ENCODE measurements around the gene MAML3.

MAML3 gene

GRCh38 chr4:139921429-139922184 lies 232.4 kb downstream of the MAML3 start:
- no peak for DNase-seq (ENCODE audit: low read depth in 2 of 2)

GRCh38 chr4:139920486-139921002 lies 233.4 kb downstream of the MAML3 start:
- no peak for DNase-seq (ENCODE audit: low read depth in 2 of 2)

- DNase-seq (ENCODE audit: low read depth in 2 of 2), result no peak
These were observed 234.5 kb downstream of the MAML3 start for GRCh38 chr4:139919521-139919920.

GRCh38 chr4:139919004-139919403 lies 235.0 kb downstream of the MAML3 start:
- no peak for DNase-seq (ENCODE audit: low read depth in 2 of 2)

GRCh38 chr4:139918591-139918990 lies 235.4 kb downstream of the MAML3 start:
- no peak for DNase-seq (ENCODE audit: low read depth in 2 of 2)

- DNase-seq (ENCODE audit: low read depth in 2 of 2), result no peak
These were observed 236.1 kb downstream of the MAML3 start for GRCh38 chr4:139917896-139918295.

- DNase-seq (ENCODE audit: low read depth in 2 of 2), result no peak
These were observed 237.9 kb downstream of the MAML3 start for GRCh38 chr4:139916041-139916440.

- no peak for DNase-seq (ENCODE audit: low read depth in 2 of 2)
These were observed 238.9 kb downstream of the MAML3 start for GRCh38 chr4:139915037-139915436.

- no peak for DNase-seq (ENCODE audit: low read depth in 2 of 2)
These were observed 239.9 kb downstream of the MAML3 start for GRCh38 chr4:139913995-139914598.

- no peak for DNase-seq (ENCODE audit: low read depth in 2 of 2)
These were observed 240.5 kb downstream of the MAML3 start for GRCh38 chr4:139913398-139913990.

GRCh38 chr4:139912445-139912844 lies 241.5 kb downstream of the MAML3 start:
- DNase-seq (ENCODE audit: low read depth in 2 of 2), result no peak

- DNase-seq (ENCODE audit: low read depth in 2 of 2), result no peak
These were observed 243.9 kb downstream of the MAML3 start for GRCh38 chr4:139910106-139910505.

- DNase-seq (ENCODE audit: low read depth in 2 of 2), result no peak
These were observed 245.1 kb downstream of the MAML3 start for GRCh38 chr4:139908636-139909437.

- DNase-seq (ENCODE audit: low read depth in 2 of 2), result no peak
These were observed 246.8 kb downstream of the MAML3 start for GRCh38 chr4:139907001-139907809.

GRCh38 chr4:139905489-139905888 lies 248.5 kb downstream of the MAML3 start:
- DNase-seq (ENCODE audit: low read depth in 2 of 2), result no peak

- DNase-seq (ENCODE audit: low read depth in 2 of 2), result no peak
These were observed 249.6 kb downstream of the MAML3 start for GRCh38 chr4:139904406-139904805.

GRCh38 chr4:139903845-139904244 lies 250.1 kb downstream of the MAML3 start:
- DNase-seq (ENCODE audit: low read depth in 2 of 2), result no peak

- no peak for DNase-seq (ENCODE audit: low read depth in 2 of 2)
These were observed 251.4 kb downstream of the MAML3 start for GRCh38 chr4:139902321-139903320.

- DNase-seq (ENCODE audit: low read depth in 2 of 2), result no peak
These were observed 252.3 kb downstream of the MAML3 start for GRCh38 chr4:139901531-139902320.
